Fibroblast of lung (primary cell): Measurements from ENCODE around the gene KDM4D. TPM values are rescaled to one million over a fixed set of nuclear protein-coding genes. Genes with fewer than 3 reads are reported as not detected.
A peak's percentile ranks its signal among the peaks of the same experiment; 100 is the strongest.
"Not testable (repeated sequence)": the region's sequence is repeated elsewhere in the genome, so short reads cannot be mapped to it uniquely, and the experiment has no call there.

Experiments used
- DNase-seq, 2 donors: peaks; one replicate each; pipeline versions ENCODE4 v3.0.0 to v3.0.0-alpha.2; 2010; ENCODE audit warnings: low read depth in 2 of 2
- H2AFZ ChIP-seq: 2 replicates; pipeline ENCODE4 v1.5.1; 2012; ENCODE audit warnings: low read length, control low read depth, inconsistent platforms
- H3K27ac ChIP-seq: 2 replicates; pipeline ENCODE4 v1.5.1; 2011; ENCODE audit warnings: low read length, control low read depth; ENCODE audit not compliant: insufficient read depth
- H3K27me3 ChIP-seq: 2 replicates; pipeline ENCODE4 v1.5.1; 2011; ENCODE audit warnings: mild to moderate bottlenecking, low read length; ENCODE audit not compliant: control insufficient read depth, insufficient read depth
- H3K36me3 ChIP-seq: 2 replicates; pipeline ENCODE4 v1.5.1; 2011; ENCODE audit warnings: low read length; ENCODE audit not compliant: control insufficient read depth, insufficient read depth
- H3K4me1 ChIP-seq: 2 replicates; pipeline ENCODE4 v1.5.1; 2011; ENCODE audit warnings: low read length; ENCODE audit not compliant: control insufficient read depth, insufficient read depth; ENCODE audit errors: extremely low read depth
- H3K4me2 ChIP-seq: 2 replicates; pipeline ENCODE4 v1.5.1; 2011; ENCODE audit warnings: low read length, control low read depth; ENCODE audit not compliant: insufficient read depth; ENCODE audit errors: extremely low read depth
- H3K4me3 ChIP-seq, 4 experiments: fragments of 200-600 bp in 1 of 4; sonication (generic) in 1 of 4; replicated peaks in 1 of 4; 2 replicates each; pipeline ENCODE4 v1.5.1; 2011 to 2016; ENCODE audit warnings: low read length in 4 of 4, low read depth in 3 of 4, mild to moderate bottlenecking in 3 of 4, control low read depth in 2 of 4, inconsistent platforms in 1 of 4, mixed read lengths in 1 of 4; ENCODE audit not compliant: insufficient read depth in 1 of 4; ENCODE audit errors: control extremely low read depth in 1 of 4
- H3K79me2 ChIP-seq: 2 replicates; pipeline ENCODE4 v1.5.1; 2012; ENCODE audit warnings: mild to moderate bottlenecking, low read length, inconsistent platforms; ENCODE audit not compliant: control insufficient read depth, insufficient read depth
- H3K9ac ChIP-seq: 2 replicates; pipeline ENCODE4 v1.5.1; 2011; ENCODE audit warnings: mild to moderate bottlenecking, low read length, control low read depth; ENCODE audit not compliant: insufficient read depth
- H3K9me3 ChIP-seq: 2 replicates; pipeline ENCODE4 v1.5.1; 2012; ENCODE audit warnings: low read depth, low read length; ENCODE audit not compliant: control insufficient read depth, insufficient read depth
- H4K20me1 ChIP-seq: 2 replicates; pipeline ENCODE4 v1.5.1; 2011; ENCODE audit warnings: low read length; ENCODE audit not compliant: control insufficient read depth, insufficient read depth; ENCODE audit errors: extremely low read depth
- CTCF ChIP-seq, 2 donors: IDR thresholded peaks in 1 of 2; conservative IDR thresholded peaks in 1 of 2; 1 replicate in 1 of 2; 2 replicates in 1 of 2; pipeline ENCODE4 v1.5.1; 2011 to 2012; ENCODE audit warnings: low read length in 2 of 2, control low read depth in 1 of 2, inconsistent platforms in 1 of 2, low read depth in 1 of 2, mild to moderate bottlenecking in 1 of 2
- EZH2 ChIP-seq: IDR thresholded peaks from 2 replicates; pipeline ENCODE4 v1.5.1; 2012; ENCODE audit warnings: low read length, control low read depth, mild to moderate bottlenecking; ENCODE audit errors: missing control alignments
- polyA plus RNA-seq, 2 donors: library from polyadenylated mRNA; depleted of rRNA in 1 of 2; stranded (reverse) in 1 of 2; unstranded in 1 of 2; fragments of >200 nt; gene quantifications; 2 replicates each; pipeline ENCODE4 v1.2.1, GENCODE V29; 2011 to 2012; ENCODE audit warnings: missing spikeins in 1 of 2
- total RNA-seq: library from RNA; depleted of rRNA; stranded (reverse); fragments of >200 nt; gene quantifications from 2 replicates; pipeline ENCODE4 v1.2.1, GENCODE V29; 2014

Gene KDM4D
- total and polyA plus RNA-seq, 2 donors (not counting 1 experiment from before 2014, with no cell fraction given) = 0.50 to 0.94 TPM

GRCh38 chr11:94928117-94928990 is 45.2 kb upstream of the KDM4D start:
- no peak overlapping the region for H3K4me3 ChIP-seq
- H2AFZ ChIP-seq = no peak overlapping the region
- no peaks in the 10 kb centered on the region for H4K20me1 ChIP-seq
- H3K36me3 ChIP-seq = no peaks in the 10 kb centered on the region
- H3K79me2 ChIP-seq = no peaks in the 10 kb centered on the region
- DNase-seq = peak in 1 of 2 donors; percentile 57
- H3K4me2 ChIP-seq = no peak overlapping the region
- peak overlapping the region; percentile 94 for H3K27ac ChIP-seq
- H3K27me3 ChIP-seq = no peaks in the 10 kb centered on the region
- no peak for TF ChIP-seq EZH2
- no peak for TF ChIP-seq CTCF (conservative IDR thresholded peaks at IDR 0.05 in 1 of 2, IDR thresholded peaks at IDR 0.05 in 1 of 2; ENCODE audit: low read depth in 1 of 2, low read length in 2 of 2)
- H3K4me1 ChIP-seq = peaks cover 39% of the 10 kb centered on the region
- H3K9ac ChIP-seq = no peak overlapping the region
- H3K9me3 ChIP-seq = no peaks in the 10 kb centered on the region

- not testable (repeated sequence) for H3K79me2 ChIP-seq, H4K20me1 ChIP-seq, H3K4me2 ChIP-seq, DNase-seq, H3K4me3 ChIP-seq, H3K27me3 ChIP-seq, H2AFZ ChIP-seq, H3K9ac ChIP-seq, H3K36me3 ChIP-seq, H3K9me3 ChIP-seq
- H3K4me1 ChIP-seq = peaks cover 31% of the 10 kb centered on the region
- peak overlapping the region; percentile 68 for H3K27ac ChIP-seq
Measured at GRCh38 chr11:94932072-94932471, 41.4 kb upstream of the KDM4D start.

GRCh38 chr11:94932503-94932902 is 41.0 kb upstream of the KDM4D start:
- Histone ChIP-seq H3K36me3 (no peaks in the 10 kb centered on the region), H3K27me3 (no peaks in the 10 kb centered on the region), H3K9ac (no peak overlapping the region), H3K9me3 (no peaks in the 10 kb centered on the region), H3K79me2 (no peaks in the 10 kb centered on the region), H3K27ac (peak overlapping the region; percentile 68), H4K20me1 (no peaks in the 10 kb centered on the region), H3K4me2 (no peak overlapping the region), H2AFZ (no peak overlapping the region), H3K4me3 (no peak overlapping the region), H3K4me1 (peaks cover 27% of the 10 kb centered on the region)
- no peak for TF ChIP-seq CTCF (conservative IDR thresholded peaks at IDR 0.05 in 1 of 2, IDR thresholded peaks at IDR 0.05 in 1 of 2; ENCODE audit: low read depth in 1 of 2, low read length in 2 of 2)
- TF ChIP-seq EZH2 = no peak
- DNase-seq = no peak
